Nephron (organoid): ENCODE measurements around the gene PAX5.

Experiments used
- H3K27ac Mint-ChIP-seq, 3 experiments: 2 replicates each; pipeline ENCODE4 v1.8.0; 2020; ENCODE audit warnings: mixed read lengths in 3 of 3, mild to moderate bottlenecking in 2 of 3, moderate library complexity in 1 of 3
- H3K27me3 Mint-ChIP-seq: 2 replicates; pipeline ENCODE4 v1.8.0; 2021; ENCODE audit warnings: low read depth, mild to moderate bottlenecking, moderate library complexity, mixed read lengths
- H3K36me3 Mint-ChIP-seq: 2 replicates; pipeline ENCODE4 v1.8.0; 2020; ENCODE audit warnings: low read depth, mixed read lengths
- H3K4me1 Mint-ChIP-seq: 2 replicates; pipeline ENCODE4 v1.8.0; 2020; ENCODE audit warnings: mixed read lengths
- H3K4me3 Mint-ChIP-seq, 3 experiments: 2 replicates each; pipeline ENCODE4 v1.8.0; 2020; ENCODE audit warnings: mild to moderate bottlenecking in 3 of 3, mixed read lengths in 3 of 3, moderate library complexity in 2 of 3
- H3K9me3 Mint-ChIP-seq: 2 replicates; pipeline ENCODE4 v1.8.0; 2020; ENCODE audit warnings: mixed read lengths
- TF ChIP-seq, protein P1 (sequence below), 3 experiments: fragments of 200-600 bp; sonication (generic); IDR thresholded peaks; one replicate each; pipeline ENCODE4 v1.5.0; 2021; ENCODE audit warnings: antibody characterized with exemption in 3 of 3; ENCODE audit not compliant: unreplicated experiment in 3 of 3

The PAX5 gene

DNA sequence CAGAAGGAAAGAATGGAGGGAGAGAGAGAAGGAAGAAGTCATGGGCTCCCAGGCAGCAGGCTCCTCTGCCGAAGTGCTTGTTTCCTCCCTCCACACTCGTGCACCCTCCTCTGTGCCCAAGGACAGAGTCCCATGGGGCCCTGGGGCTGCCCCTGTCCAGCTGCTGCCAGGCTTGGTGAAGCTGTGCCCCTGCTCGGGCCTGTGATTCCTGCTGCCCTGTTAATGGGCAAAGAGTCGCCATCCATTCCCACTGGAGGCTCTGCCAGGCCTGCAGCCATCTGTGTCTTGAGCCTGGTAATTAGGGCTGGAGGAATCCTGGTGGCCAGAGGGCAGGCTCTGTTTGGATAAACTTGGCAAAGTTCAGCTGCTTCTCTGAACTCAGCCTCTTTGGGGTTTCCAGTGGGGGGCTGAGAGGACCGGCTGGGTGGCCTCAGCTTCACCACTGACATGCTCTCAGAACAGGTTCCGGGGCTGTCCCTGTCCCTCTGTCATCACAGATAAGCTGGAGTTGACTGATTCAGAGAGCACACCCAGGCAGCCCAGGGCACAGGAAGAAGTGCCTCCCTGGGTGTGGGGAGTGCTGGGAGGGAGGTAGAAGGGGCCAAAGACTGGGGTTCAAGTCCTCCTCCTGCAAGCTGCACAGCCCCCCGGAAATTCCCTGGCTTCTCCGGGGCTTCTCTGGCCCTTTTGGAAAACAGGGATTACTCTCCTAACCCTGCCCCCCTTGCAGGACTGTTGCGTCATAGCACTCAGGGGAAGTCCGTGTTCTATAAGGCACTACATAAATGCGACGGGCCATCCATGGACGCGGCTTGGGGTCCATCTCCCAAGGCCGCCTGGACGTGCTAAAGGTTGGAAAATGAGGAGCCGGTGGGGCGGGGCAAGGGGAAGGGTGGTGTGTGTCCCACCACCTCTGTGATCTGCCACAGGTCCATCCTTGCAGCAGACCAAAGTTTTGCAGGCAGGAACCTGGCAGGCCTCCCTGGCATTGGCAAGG, 154.8 kb downstream of the PAX5 start:
- Mint-ChIP-seq H3K27me3 (peaks cover 59% of the 10 kb centered on the region), H3K9me3 (peaks cover 10% of the 10 kb centered on the region), H3K4me1 (no peaks in the 10 kb centered on the region), H3K4me3 (no peak overlapping the region), H3K36me3 (no peaks in the 10 kb centered on the region), H3K27ac (no peak overlapping the region)
- TF ChIP-seq, protein P1, sequence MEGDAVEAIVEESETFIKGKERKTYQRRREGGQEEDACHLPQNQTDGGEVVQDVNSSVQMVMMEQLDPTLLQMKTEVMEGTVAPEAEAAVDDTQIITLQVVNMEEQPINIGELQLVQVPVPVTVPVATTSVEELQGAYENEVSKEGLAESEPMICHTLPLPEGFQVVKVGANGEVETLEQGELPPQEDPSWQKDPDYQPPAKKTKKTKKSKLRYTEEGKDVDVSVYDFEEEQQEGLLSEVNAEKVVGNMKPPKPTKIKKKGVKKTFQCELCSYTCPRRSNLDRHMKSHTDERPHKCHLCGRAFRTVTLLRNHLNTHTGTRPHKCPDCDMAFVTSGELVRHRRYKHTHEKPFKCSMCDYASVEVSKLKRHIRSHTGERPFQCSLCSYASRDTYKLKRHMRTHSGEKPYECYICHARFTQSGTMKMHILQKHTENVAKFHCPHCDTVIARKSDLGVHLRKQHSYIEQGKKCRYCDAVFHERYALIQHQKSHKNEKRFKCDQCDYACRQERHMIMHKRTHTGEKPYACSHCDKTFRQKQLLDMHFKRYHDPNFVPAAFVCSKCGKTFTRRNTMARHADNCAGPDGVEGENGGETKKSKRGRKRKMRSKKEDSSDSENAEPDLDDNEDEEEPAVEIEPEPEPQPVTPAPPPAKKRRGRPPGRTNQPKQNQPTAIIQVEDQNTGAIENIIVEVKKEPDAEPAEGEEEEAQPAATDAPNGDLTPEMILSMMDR (IDR thresholded peaks at IDR 0.05; ENCODE audit: unreplicated experiment in 3 of 3), result no peak

DNA sequence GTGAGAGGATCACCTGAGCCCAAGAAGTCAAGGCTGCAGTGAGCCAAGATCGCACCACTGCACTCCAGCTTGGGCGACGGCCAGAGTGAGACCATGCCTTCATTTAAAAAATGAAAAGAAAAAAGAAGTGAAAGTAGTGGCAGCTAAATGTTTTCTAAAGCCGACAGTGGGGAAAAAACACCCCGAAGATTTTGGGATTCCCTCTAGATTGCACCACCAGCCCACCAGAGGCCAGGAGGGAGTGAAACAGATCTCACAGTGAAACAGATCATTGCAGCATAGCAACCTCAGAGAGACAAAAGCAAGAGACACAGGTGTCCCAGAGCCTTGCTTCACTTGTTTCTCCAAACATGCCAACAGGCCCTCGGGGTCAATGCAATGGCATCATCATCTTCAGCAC, 156.8 kb downstream of the PAX5 start:
- Mint-ChIP-seq H3K9me3 (peaks cover 7% of the 10 kb centered on the region), H3K4me1 (no peaks in the 10 kb centered on the region), H3K27me3 (peaks cover 68% of the 10 kb centered on the region), H3K4me3 (no peak overlapping the region), H3K27ac (no peak overlapping the region), H3K36me3 (no peaks in the 10 kb centered on the region)
- TF ChIP-seq, protein P1 (IDR thresholded peaks at IDR 0.05; ENCODE audit: unreplicated experiment in 3 of 3), result no peak

DNA sequence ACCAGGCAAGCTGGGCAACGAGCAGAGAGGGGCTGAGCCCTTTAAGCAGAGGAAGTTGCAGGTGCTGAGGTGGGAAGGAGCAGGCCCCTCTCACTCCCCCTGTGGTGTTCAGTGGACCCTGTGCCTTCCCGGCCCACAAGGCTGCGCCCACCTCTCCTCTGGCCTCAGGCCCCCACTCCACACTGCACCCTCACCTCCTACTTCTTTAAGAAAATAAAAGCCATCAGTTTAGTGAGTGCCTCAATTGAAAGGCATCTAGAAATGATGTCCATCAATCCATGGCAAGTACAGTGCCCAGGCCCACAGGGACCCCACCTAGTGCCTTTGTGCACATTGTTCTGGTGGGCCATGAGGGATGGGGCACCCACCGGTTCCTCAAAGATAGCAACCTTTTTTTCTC, 158.0 kb downstream of the PAX5 start:
- Mint-ChIP-seq H3K27ac (no peak overlapping the region), H3K4me1 (no peaks in the 10 kb centered on the region), H3K36me3 (no peaks in the 10 kb centered on the region), H3K4me3 (no peak overlapping the region), H3K27me3 (peaks cover 68% of the 10 kb centered on the region), H3K9me3 (peaks cover 7% of the 10 kb centered on the region)
- TF ChIP-seq, protein P1 (IDR thresholded peaks at IDR 0.05; ENCODE audit: unreplicated experiment in 3 of 3), result no peak

DNA sequence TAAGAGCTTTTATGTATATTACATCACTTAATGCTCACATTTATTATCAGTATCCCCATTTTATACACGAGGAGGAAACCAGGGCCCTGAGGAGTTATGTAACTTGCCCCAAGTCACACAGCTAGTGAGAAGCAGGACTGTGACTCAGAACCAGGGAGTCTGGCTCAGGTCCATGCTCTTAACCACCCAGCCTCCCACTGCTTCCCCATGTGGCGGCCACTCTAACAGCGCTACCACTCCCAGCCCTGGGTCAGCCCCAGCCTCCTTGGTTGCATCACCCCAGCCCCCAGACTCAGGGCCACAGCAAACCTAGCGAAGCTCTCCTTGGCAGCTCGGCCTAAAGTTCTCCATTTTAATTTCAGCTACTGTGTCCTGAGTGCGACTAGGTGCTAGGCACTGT, 159.1 kb downstream of the PAX5 start:
- Mint-ChIP-seq H3K27me3 (peaks cover 74% of the 10 kb centered on the region), H3K27ac (no peak overlapping the region), H3K4me1 (no peaks in the 10 kb centered on the region), H3K9me3 (peaks cover 7% of the 10 kb centered on the region), H3K36me3 (no peaks in the 10 kb centered on the region), H3K4me3 (no peak overlapping the region)
- TF ChIP-seq, protein P1 (IDR thresholded peaks at IDR 0.05; ENCODE audit: unreplicated experiment in 3 of 3), result no peak

DNA sequence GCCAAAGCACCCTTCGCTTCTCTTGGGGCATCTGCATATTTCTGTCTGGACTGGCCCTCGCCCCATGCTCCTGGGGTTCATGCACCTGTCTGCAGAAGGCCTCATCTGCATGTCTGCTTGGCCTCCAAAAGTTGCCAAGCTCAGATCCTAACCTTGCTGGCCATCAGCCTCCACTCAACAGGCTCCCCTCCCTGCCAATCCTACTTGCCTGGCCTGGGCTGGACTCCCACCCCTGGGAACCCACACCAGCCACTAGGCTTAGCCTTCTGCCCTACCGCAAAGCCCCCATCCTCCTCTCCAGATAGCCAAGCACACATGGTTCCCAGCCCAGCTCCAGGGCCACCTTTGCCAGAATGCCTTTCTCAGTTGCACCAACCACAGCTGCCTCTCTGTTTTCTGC, 159.8 kb downstream of the PAX5 start:
- peaks cover 7% of the 10 kb centered on the region for H3K9me3 Mint-ChIP-seq
- TF ChIP-seq, protein P1 (IDR thresholded peaks at IDR 0.05; ENCODE audit: unreplicated experiment in 3 of 3), result no peak
- H3K4me3 Mint-ChIP-seq, result no peak overlapping the region
- H3K27me3 Mint-ChIP-seq, result peaks cover 74% of the 10 kb centered on the region
- H3K36me3 Mint-ChIP-seq, result no peaks in the 10 kb centered on the region
- H3K4me1 Mint-ChIP-seq, result no peaks in the 10 kb centered on the region
- no peak overlapping the region for H3K27ac Mint-ChIP-seq
